GM19455 (cell line): ENCODE measurements around the gene VSIG2.
A peak's percentile ranks its signal among the peaks of the same experiment; 100 is the strongest.

Source experiments
- ATAC-seq: cut with Tn5 transposase; IDR thresholded peaks from one replicate; pipeline ENCODE4 v1.9.1; 2021; ENCODE audit not compliant: unreplicated experiment

Gene VSIG2

DNA sequence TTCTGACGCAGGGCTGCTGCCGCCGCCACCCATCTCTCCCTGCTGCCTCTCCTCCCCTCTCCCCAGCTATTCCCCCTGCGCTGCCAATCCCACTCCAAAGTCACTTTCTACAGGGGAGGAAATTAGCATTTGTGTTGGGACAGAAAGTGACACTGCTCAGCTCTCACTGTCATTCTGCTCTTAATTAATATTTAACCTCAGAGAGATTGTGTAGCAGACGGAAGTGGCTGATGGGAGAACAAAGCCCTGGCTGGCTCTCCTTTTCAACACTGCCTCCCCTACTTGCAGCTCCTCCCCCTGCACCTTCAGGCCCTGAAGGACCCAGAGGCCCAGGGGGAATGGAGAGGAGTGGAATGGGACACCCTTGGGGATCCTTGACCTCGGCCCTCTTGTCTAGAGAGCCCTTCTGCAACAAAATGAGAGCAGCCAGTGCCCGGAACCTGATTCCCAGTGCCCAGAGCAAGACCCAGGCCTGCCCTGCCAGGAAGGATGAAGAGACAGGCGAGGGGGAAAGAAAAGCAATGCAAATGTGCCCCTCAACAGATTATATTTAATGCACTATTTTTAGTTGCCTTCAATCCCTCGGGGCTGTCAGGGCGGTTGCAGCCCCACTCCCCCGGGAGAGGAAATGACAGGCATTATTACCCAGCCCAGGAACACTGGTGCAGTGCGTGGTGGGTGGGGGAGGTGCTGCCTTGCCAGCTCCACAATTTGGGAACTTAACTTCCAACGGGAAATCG lies 26.9 kb downstream of the VSIG2 start:
- peak; percentile 79 for ATAC-seq

- no peak for ATAC-seq
These were observed 29.9 kb downstream of the VSIG2 start for GRCh38 chr11:124722176-124722575.

DNA sequence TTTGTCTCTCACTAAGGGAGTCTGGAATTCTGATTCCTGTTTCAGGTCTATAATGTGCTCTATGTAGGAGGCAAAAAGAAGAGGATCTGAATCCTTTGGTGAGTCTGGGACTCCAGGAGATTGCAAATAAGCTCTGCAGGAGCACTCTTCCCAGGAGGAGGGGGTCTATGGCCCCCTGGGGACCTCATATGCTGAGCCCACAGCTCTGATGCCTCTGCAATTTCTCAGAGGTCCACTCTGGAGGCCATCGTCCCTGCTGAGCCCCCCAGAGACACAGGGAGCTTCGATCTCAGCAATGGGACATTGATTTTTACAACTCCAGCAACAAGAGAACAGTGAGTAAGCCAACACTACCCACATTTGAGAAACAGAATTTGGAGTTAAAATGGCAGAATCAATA lies 32.5 kb downstream of the VSIG2 start:
- ATAC-seq, result no peak

DNA sequence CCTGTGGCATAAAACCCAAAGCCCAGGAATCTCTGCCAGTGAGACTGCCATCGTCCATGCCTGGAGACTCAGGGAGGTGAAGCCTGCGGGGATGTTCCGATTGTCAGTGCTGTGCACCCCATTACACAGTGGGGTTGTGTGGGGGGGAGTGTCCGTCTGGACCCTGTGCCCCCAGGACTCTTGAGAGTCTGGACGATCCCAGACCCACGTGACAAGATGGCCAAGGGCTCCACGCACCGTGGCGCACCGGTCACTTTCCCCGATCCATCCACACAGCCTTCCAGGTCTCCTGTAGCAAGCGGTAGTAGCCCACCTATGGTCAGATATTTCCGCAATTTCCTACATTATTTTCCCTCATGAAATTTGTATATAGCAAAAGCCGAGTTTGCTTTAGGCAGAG lies 33.3 kb downstream of the VSIG2 start:
- no peak for ATAC-seq

- ATAC-seq, result no peak
These were observed 34.0 kb downstream of the VSIG2 start for GRCh38 chr11:124717786-124718651.

- no peak for ATAC-seq
These were observed 34.7 kb downstream of the VSIG2 start for GRCh38 chr11:124717421-124717785.

GRCh38 chr11:124716591-124716990 lies 35.5 kb downstream of the VSIG2 start:
- no peak for ATAC-seq

- no peak for ATAC-seq
These were observed 39.7 kb downstream of the VSIG2 start for GRCh38 chr11:124712392-124712791.

DNA sequence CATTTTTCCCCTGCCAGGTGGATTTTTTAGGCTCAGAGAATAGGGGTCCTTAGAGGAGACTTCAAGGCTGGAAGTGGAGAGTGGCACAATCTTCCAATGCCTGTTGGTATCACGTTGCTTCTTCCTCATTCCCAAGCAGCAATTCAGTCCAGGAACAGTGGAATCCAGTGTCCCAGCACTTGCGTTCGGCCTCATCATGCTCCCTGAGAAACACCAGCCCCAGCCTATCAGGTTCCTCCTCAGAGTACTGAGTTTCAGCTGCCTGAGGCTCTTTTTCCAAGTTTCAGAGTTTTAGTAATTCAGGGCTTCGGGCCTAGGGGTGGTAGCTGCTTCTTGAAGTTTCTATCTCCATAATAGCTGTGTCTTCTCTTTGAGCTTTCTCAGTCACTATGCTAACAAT lies 44.2 kb downstream of the VSIG2 start:
- no peak for ATAC-seq

DNA sequence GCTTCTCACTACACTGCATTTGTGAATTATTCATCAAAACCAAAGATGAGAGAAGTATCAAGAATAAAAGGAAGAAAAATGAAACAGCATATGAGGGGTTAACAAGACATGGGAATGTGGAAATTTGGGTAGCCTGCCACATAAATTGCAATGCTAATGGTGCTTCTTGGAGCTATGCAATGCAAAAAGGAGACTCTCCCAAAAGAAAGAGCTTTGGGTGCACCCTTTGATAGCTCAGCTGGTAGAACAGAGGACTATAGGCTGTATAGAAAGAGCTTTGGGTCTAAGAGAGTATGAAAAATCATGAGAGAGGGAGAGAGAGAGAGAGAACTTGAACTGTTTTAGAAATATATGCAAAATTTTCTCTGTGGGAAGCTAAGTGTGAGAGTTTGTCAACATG lies 52.0 kb downstream of the VSIG2 start:
- no peak for ATAC-seq

- no peak for ATAC-seq
These were observed 52.5 kb downstream of the VSIG2 start for GRCh38 chr11:124699547-124699946.
